Endothelial cell of umbilical vein (primary cell): ENCODE data around the gene SGCD. TPM values are rescaled to one million over a fixed set of nuclear protein-coding genes. Genes with fewer than 3 reads are reported as not detected.

Source experiments
- BruUV-seq: library from RNA; stranded (reverse); fragments of 400-500 nt; replicated peaks from 2 replicates; lab custom pipeline; 2021; lab: Mats Ljungman, UMichigan
- CTCF ChIA-PET: fragments of 300-600, 350-600 bp; sonication (Branson Sonifier 250); formaldehyde crosslinking; loops from one replicate; lab custom pipeline; 2021; ENCODE audit warnings: antibody characterized with exemption, inconsistent platforms; lab: Charles Lee
- POLR2A ChIA-PET: fragments of 300-600, 350-600 bp; sonication (Branson Sonifier 250); formaldehyde crosslinking; loops from one replicate; lab custom pipeline; 2021; ENCODE audit warnings: antibody characterized with exemption, inconsistent platforms; lab: Charles Lee
- DNase-seq: peaks from one replicate; pipeline ENCODE4 v3.0.0-alpha.2; 2011; ENCODE audit warnings: low read depth, low spot score
- FAIRE-seq: peaks from 2 replicates; lab custom pipeline; 2011; peaks lifted over from hg19 to GRCh38; lab: Jason Lieb, UNC
- H2AFZ ChIP-seq: 2 replicates; pipeline ENCODE4 v1.6.0; 2012; ENCODE audit warnings: low read depth, low read length, control low read depth, inconsistent platforms
- H3K27ac ChIP-seq: 2 replicates; pipeline ENCODE4 v1.5.1; 2011; ENCODE audit warnings: low read depth, mild to moderate bottlenecking, control low read depth, low read length, moderate library complexity; ENCODE audit not compliant: insufficient read depth
- H3K27me3 ChIP-seq, 2 experiments: 2 replicates each; pipeline versions ENCODE4 v1.6.0 to v1.6.1; 2011; ENCODE audit warnings: low read length in 2 of 2, mixed read lengths in 1 of 2; ENCODE audit not compliant: control insufficient read depth in 2 of 2, insufficient read depth in 2 of 2
- H3K36me3 ChIP-seq, 2 experiments: 2 replicates in 1 of 2; 3 replicates in 1 of 2; pipeline ENCODE4 v1.5.1; 2011; ENCODE audit warnings: low read length in 2 of 2, mild to moderate bottlenecking in 1 of 2, moderate library complexity in 1 of 2; ENCODE audit not compliant: control insufficient read depth in 2 of 2, insufficient read depth in 2 of 2; ENCODE audit errors: extremely low read depth in 1 of 2
- H3K4me1 ChIP-seq: 3 replicates; pipeline ENCODE4 v1.5.1; 2011; ENCODE audit warnings: mild to moderate bottlenecking, low read length; ENCODE audit not compliant: control insufficient read depth, insufficient read depth; ENCODE audit errors: extremely low read depth
- H3K4me2 ChIP-seq: 2 replicates; pipeline ENCODE4 v1.6.1; 2011; ENCODE audit warnings: low read length, control low read depth, mixed read lengths; ENCODE audit not compliant: insufficient read depth
- H3K4me3 ChIP-seq, 3 experiments: fragments of 200-600 bp in 1 of 3; sonication (generic), shearing (Covaris generic) in 1 of 3; replicated peaks in 1 of 3; 2 replicates each; pipeline ENCODE4 v1.5.1; 2011 to 2016; ENCODE audit warnings: control low read depth in 3 of 3, low read length in 3 of 3, mild to moderate bottlenecking in 2 of 3, inconsistent platforms in 1 of 3, low read depth in 1 of 3, moderate library complexity in 1 of 3; ENCODE audit not compliant: insufficient read depth in 1 of 3
- H3K79me2 ChIP-seq: 2 replicates; pipeline ENCODE4 v1.6.0; 2012; ENCODE audit warnings: low read length, inconsistent platforms; ENCODE audit not compliant: control insufficient read depth, insufficient read depth
- H3K9ac ChIP-seq: replicated peaks from 2 replicates; pipeline ENCODE3; 2011; ENCODE audit warnings: low read length, control low read depth; ENCODE audit not compliant: insufficient read depth; ENCODE audit errors: extremely low read depth
- H3K9me1 ChIP-seq: replicated peaks from 3 replicates; pipeline ENCODE4 v1.6.0; 2011; ENCODE audit warnings: mild to moderate bottlenecking, low read length; ENCODE audit not compliant: control insufficient read depth, insufficient read depth; ENCODE audit errors: extremely low read depth
- H3K9me3 ChIP-seq: replicated peaks from 2 replicates; pipeline ENCODE4 v1.5.1; 2012; ENCODE audit warnings: low read length, inconsistent platforms; ENCODE audit not compliant: control insufficient read depth, insufficient read depth
- H4K20me1 ChIP-seq: replicated peaks from 2 replicates; pipeline ENCODE3; 2011; ENCODE audit warnings: mild to moderate bottlenecking, low read length; ENCODE audit not compliant: control insufficient read depth, insufficient read depth; ENCODE audit errors: extremely low read depth
- EZH2 ChIP-seq: IDR thresholded peaks from 2 replicates; pipeline ENCODE4 v1.6.1; 2012; ENCODE audit warnings: borderline replicate concordance, low read depth, mild to moderate bottlenecking, moderate library complexity, low read length, inconsistent platforms; ENCODE audit not compliant: severe bottlenecking
- FOS ChIP-seq: IDR thresholded peaks from 2 replicates; pipeline ENCODE4 v1.6.1; 2011; ENCODE audit warnings: mild to moderate bottlenecking, low read length, moderate library complexity, borderline replicate concordance; ENCODE audit not compliant: insufficient read depth
- GATA2 ChIP-seq: IDR thresholded peaks from 2 replicates; pipeline ENCODE4 v1.7.0; 2011; ENCODE audit warnings: low read depth, mild to moderate bottlenecking, moderate library complexity, mixed read lengths, low read length; ENCODE audit not compliant: insufficient read length, insufficient read depth
- JUN ChIP-seq: IDR thresholded peaks from 2 replicates; pipeline ENCODE4 v1.6.1; 2011; ENCODE audit warnings: borderline replicate concordance, low read depth; ENCODE audit not compliant: insufficient read length, insufficient read depth
- MYC ChIP-seq: IDR thresholded peaks from one replicate; pipeline ENCODE4 v1.6.1; 2011; ENCODE audit warnings: mild to moderate bottlenecking, low read depth, low read length
- POLR2A ChIP-seq: IDR thresholded peaks from 2 replicates; pipeline ENCODE4 v1.6.1; 2012; ENCODE audit warnings: low read depth, mild to moderate bottlenecking, control low read depth, low read length
- POLR2AphosphoS5 ChIP-seq: IDR thresholded peaks from 2 replicates; pipeline ENCODE4 v1.6.1; 2012; ENCODE audit warnings: low read depth, mild to moderate bottlenecking, control low read depth, low read length, moderate library complexity; ENCODE audit not compliant: insufficient read depth
- dilution Hi-C: fragments of 300-500 bp; cut with MboI; formaldehyde crosslinking; loops from one replicate; pipeline ENCODE4 v1.15.0; 2019; ENCODE audit warnings: low sequenced_read_pairs; ENCODE audit not compliant: extremely low pct_ligation_motif_present
- intact Hi-C: fragments of 100-400 bp; cut with micrococcal nuclease; formaldehyde crosslinking; loops from one replicate; pipeline ENCODE4 v1.10.0; 2022
- polyA plus RNA-seq, 4 experiments: library from polyadenylated mRNA; depleted of rRNA in 3 of 4; stranded (reverse) in 3 of 4; unstranded in 1 of 4; fragments of >200 nt; gene quantifications; 2 replicates each; pipeline versions ENCODE4 v1.2.1 to v1.2.3, GENCODE V29; 2011 to 2012; ENCODE audit warnings: missing spikeins in 1 of 4
- total RNA-seq: library from RNA; stranded (reverse); gene quantifications from 2 replicates; pipeline ENCODE4 v1.2.3, GENCODE V29; 2021
- TF ChIP-seq, protein P1 (sequence below): IDR thresholded peaks from 2 replicates; pipeline ENCODE4 v1.6.1; 2011; ENCODE audit not compliant: insufficient read depth, insufficient read length
- TF ChIP-seq, protein P2 (sequence below), 2 donors: IDR thresholded peaks; 1 replicate in 1 of 2; 2 replicates in 1 of 2; pipeline ENCODE4 v1.5.1; 2011; ENCODE audit warnings: low read length in 2 of 2, mild to moderate bottlenecking in 2 of 2, moderate library complexity in 2 of 2, control low read depth in 1 of 2, inconsistent platforms in 1 of 2, low read depth in 1 of 2; ENCODE audit not compliant: insufficient read depth in 1 of 2; ENCODE audit errors: extremely low read depth in 1 of 2

Gene SGCD
- total and polyA plus RNA-seq, 2 donors (not counting 3 experiments of a cell fraction or from before 2014, with no cell fraction given) = not detected

DNA sequence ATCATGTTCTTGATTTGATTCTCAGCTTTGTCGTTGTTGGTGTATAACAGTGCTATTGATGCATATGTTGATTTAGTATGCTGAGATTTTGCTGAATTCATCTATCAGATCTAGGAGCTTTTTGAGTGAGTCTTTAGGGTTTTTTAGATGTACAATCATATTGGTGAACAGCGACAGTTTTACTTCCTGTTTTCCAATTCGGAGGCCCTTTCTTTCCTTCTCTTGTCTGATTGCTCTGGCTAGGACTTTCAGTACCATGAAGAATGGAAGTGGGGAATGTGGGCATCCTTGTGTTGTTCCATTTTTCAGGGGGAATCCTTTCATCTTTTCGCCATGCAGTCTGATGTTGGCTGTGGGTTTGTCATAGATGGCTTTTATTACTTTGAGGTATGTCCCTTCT is 100.4 kb downstream of the SGCD start:
- FAIRE-seq = no peak
- CTCF ChIA-PET = no interaction called here

More for the DNA sequence above, 100.4 kb downstream of the SGCD start:
- no peak for DNase-seq
- no TSS peak for BruUV-seq
- Histone ChIP-seq H2AFZ (no peak overlapping the region), H3K4me3 (no peak overlapping the region), H3K9me3 (no peaks in the 10 kb centered on the region), H3K9ac (no peak overlapping the region), H4K20me1 (no peaks in the 10 kb centered on the region), H3K4me1 (no peaks in the 10 kb centered on the region), H3K9me1 (no peaks in the 10 kb centered on the region), H3K36me3 (no peaks in the 10 kb centered on the region), H3K79me2 (no peaks in the 10 kb centered on the region), H3K27me3 (no peaks in the 10 kb centered on the region), H3K27ac (no peak overlapping the region), H3K4me2 (no peak overlapping the region)
- intact Hi-C loops = no loop called here
- POLR2A ChIA-PET = no interaction called here
- dilution Hi-C loops = no loop called here
- TF ChIP-seq, protein P1, sequence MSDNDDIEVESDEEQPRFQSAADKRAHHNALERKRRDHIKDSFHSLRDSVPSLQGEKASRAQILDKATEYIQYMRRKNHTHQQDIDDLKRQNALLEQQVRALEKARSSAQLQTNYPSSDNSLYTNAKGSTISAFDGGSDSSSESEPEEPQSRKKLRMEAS = no peak
- TF ChIP-seq GATA2 (no peak), POLR2AphosphoS5 (no peak), EZH2 (no peak), POLR2A (no peak), JUN (no peak), MYC (no peak), FOS (no peak)
- TF ChIP-seq, protein P2, sequence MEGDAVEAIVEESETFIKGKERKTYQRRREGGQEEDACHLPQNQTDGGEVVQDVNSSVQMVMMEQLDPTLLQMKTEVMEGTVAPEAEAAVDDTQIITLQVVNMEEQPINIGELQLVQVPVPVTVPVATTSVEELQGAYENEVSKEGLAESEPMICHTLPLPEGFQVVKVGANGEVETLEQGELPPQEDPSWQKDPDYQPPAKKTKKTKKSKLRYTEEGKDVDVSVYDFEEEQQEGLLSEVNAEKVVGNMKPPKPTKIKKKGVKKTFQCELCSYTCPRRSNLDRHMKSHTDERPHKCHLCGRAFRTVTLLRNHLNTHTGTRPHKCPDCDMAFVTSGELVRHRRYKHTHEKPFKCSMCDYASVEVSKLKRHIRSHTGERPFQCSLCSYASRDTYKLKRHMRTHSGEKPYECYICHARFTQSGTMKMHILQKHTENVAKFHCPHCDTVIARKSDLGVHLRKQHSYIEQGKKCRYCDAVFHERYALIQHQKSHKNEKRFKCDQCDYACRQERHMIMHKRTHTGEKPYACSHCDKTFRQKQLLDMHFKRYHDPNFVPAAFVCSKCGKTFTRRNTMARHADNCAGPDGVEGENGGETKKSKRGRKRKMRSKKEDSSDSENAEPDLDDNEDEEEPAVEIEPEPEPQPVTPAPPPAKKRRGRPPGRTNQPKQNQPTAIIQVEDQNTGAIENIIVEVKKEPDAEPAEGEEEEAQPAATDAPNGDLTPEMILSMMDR (IDR thresholded peaks at IDR 0.05; ENCODE audit: extremely low read depth in 1 of 2, insufficient read depth in 1 of 2, low read depth in 1 of 2, low read length in 2 of 2) = no peak
